OCI-M2 (cell line): ENCODE measurements around the gene IQSEC2.

Experiments used
- DNase-seq: peaks from one replicate; lab custom pipeline; 2025; ENCODE audit not compliant: unreplicated experiment; lab: John Stamatoyannopoulos, UW

The IQSEC2 gene

DNA sequence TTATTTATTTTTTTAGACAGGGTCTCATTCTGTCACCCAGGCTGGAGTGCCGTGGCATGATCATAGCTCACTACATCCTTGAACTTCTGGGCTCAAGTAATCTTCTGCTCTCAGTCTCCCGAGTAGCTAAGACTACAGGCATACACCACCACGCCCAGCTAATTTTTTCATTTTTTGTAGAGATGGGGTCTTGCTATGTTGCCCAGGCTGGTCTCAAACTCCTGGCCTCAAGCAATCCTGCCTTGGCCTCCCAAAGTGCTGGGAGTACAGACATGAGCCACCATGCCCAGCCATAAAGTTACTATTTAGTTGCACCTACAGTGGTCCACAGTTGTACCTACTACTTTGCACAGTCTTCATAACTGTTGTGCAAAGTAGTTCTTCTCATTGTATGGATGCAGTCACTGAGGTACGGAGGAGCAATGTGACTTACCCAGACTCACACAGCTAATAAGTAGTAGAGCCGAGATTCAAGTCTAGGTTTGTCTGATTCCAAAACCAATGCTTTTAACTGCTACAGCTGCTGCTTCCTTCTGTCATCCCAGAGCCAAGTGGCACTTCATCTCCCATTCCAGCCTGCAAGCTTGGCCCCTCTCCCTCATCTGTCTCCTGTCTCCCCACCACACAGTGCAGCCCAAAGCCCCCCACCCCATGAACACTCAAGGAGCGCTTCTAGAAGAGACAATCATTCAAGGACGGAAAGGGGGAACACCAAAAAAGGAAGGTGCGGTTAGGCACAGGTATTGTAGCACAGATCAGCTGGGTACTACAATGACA is 24.0 kb upstream of the IQSEC2 start:
- DNase-seq, result no peak

DNA sequence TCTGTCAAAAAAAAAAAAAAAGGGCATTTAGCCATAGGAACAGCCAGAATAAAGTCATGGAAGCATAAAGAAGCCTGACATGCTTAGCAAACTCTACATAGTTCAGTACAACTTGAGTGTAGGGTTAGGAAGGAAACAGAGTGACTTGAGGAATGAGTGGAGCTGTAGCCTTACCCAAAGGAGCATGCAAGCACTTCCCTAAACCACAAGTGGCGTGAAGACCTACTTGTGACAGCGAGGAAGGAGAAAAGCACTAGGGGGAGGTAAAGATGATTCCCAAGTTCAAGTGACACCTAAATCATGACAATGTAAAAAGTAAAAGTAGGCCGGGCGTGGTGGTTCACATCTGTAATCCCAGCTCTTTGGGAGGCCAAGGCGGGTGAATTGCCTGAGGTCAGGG is 21.8 kb upstream of the IQSEC2 start:
- DNase-seq, result no peak

DNA sequence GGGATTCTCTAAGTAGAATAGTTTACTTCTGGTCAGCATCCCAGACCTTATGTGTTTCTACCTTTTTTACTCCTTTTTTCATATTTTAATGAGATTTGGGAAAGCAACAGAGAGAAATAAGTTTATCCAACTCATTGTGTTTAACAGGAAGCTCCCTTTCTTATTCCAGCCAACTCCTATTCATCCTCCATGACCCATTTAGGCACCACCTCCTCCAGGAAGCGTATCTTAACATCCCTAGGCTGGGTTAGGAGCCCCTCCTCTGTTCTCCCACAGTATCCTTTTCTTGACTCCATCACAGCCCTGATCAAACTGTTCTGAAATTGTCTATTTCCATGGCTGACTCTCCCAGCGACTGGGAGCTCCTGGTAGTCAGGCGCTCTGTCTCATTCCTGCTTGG is 18.8 kb upstream of the IQSEC2 start:
- no peak for DNase-seq

DNA sequence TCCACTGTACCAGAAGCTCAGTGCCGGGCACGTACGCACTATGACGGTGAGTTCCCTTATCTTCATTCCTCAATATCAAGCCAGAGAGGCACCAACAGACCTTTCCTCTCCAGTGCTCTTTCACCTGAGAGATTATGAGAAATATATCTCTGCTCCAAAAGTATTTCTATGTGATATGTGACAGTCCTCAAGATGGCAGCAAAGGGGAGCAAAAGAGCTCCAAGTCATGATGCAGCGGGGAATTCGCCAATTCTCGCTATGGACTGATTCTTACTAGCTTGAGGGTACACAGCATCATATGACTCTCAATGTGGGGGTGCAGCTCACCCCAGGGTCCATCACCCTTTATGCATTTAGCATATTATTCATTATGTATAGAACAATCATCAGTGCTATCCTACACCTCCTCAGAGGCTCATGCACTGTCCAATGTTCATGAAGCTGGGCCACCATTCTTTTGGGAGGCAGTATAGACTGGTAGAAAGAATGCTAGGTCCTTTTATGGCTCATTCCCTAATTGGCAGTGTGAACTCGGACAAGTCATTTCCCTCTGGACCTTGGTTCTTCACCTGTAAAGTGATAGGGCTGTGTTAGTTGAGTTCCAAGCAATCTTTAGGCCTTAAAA is 12.8 kb upstream of the IQSEC2 start:
- no peak for DNase-seq

DNA sequence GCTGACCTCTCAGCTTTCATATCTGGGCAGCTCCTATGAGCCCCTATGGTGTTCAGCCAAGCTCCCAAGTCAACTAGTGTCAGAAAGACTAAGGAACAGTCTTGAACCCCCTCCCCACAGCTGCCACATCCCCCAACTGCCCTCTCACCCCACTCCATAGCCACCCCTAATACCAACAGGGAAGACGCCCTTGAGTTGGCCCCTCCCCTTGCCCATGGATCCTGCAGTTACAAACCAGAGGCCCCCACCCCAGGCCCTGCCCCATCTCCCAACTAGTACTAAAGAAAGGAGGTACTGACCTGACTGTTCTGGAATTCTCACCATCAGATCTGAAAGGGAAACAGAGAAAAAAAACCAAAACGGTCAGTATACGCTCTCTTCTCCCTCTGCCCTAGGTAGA is 10.2 kb upstream of the IQSEC2 start:
- no peak for DNase-seq

DNA sequence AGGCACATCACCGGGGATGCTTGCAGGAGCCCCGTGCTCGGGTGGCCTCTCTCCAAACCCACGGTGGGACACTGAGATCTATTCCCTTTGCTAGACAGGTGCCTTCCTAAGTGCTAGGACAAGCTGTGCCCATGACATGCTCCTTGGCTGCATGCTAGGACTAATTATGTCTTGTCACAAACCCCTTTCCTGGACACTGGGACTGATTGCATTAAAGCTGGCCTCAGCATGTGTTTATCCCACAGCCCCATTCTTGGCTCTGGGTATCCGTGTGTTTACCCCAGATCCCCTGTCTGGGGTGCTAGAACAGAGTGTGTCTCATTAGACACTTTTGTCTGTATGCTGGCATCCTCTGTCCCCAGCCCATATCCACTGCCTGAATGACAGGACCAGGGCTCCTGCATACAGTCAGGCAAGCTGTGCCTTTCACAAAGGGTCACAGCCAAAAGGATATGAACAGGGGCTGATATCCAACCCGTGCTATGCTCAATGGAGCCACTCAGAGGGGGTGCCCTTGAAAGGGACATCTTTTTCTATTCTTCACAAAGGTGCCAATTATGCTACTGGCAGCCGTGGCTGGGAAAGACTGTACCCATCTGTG is 9.2 kb upstream of the IQSEC2 start:
- DNase-seq, result no peak

DNA sequence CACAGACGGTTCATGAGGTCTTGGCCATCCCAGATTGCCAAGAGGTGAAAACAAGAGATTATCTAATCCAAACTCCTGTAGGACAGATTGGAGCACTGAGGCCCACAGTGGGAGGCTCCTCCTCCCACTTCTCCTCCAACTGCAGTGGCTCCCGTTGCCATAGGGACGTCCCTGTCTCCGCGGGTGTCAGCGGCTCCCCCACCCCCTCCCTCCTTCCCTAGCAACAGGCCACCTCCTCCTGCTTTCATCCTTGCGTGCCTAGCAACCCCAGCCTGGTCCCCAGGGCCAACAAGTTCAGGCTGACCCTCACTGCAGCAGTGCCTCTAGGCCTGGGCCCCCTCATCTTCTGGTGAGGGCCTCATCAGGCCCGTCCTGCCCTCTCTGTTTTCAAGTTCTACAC is 6.8 kb upstream of the IQSEC2 start:
- DNase-seq, result no peak

DNA sequence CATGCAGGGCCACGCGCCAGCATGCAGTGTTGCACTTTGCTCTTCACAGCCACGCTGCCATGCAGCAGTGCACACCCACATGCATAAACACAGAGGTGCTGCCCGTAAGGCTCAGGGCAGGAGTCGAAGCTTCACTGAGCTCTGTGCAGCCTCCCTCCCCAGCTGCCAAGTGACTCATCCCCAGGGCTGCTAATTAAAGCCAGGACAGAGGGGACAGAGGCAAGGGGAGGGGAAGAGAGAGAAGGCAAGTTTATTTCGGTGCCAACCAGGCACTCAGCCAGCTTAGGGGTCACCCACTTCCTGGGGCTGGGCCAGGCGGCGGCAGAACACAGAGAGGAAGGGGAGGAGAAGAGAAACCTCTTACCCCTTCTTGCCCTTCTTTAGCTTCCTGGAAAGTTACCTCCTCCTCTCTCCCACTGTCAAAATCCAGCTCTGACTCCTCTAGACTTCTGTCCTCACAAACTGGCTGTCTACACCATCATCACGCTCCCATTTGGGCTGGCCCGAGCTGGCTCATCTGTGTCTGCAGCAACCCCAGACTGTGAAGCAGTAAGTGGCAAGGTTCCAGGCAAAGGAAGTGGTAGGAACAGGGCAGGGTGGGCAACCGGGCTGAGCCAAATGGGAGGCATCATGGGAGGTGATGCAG is 6.2 kb upstream of the IQSEC2 start:
- no peak for DNase-seq

DNA sequence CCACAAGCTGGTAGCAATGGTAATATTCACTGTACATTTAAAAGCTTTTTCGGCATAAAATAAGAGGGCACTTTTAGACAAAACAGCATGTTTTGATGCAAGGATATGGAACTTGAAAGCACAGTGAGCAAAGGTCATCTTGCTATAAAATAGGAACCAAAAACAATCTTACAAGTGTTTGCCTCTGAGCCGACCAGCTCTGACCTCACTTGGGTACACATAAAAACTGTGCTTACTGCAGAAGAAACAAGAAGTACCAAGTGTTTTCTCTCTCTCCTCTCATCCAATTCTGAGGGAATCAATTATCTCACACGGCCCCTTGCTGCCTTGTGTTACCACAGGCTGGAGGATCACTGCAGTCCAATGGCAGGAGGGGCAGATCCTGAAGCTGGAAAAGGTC is 4.8 kb upstream of the IQSEC2 start:
- DNase-seq, result no peak

DNA sequence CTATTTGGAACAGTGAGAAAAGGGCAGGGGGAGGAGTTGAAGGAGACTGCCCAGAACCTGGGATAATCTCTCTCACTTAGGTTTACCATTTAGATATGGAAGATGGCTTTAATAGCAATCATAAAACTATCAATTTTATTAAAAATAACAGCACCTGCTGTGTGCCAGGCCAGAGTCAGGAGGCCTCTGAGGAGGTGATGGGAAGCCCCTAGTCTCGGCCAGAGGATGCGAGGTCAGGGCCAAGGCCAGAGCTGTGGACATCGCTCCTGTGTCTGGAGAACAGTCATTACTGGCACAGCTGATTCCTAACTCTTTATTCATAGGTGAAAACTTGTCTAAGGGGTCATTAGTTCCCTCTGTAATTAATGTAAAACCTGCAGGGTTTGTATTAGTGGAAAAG is 4.2 kb upstream of the IQSEC2 start:
- DNase-seq, result no peak

DNA sequence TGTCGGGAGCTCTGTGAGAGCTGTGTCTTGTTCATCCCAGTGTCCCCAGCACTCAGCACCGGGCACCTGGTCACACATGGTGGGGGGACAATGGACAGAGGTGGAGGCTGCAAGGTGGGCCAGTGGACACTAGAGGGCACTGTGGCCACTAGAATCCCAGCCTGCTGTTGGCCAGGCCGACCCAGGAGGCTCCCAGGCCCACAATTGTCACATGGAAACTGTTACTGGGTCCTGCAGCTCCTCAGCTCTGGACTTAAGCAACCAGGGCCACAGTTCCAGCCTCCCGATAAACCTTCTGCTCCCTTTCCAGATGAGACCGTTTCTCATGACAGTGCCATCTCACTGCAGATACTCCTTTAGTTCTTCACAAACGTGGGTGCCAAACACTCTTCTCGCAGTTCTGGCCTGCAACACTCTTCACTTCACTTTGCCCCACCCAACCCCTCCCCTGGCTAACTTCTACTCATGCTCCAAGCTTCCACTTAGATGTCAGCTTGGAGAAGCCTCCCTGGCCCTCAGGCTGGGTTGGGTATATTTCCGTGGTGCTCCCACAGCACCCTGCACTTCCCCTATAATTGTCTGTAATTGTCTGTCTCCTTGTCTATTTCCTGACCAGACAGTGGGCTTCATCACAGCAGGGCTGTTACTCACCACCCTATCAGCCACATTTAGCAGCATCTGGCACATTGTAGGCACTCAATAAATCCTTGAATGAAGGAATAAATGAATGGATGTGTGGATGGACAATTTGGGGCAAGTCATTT is 3.5 kb upstream of the IQSEC2 start:
- DNase-seq, result peak; percentile 45

DNA sequence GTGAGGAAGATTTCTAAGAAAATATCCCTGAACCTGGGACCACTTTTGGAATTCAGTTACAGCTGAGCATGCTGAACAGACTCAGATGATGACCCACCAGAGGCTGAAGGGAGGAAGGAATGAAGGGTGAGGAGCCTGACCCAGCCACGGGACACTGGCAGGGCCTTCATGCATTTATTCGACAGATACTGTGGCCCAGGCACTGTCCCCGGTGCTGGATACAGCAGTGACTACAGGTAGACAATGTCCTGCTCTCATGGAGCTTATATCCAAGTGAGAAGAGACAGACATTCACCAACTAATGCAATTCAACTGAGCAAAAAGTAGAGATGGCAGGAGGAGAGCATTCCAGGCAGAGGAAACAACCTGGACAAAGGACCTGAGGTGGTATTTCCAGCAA is 2.2 kb upstream of the IQSEC2 start:
- no peak for DNase-seq

DNA sequence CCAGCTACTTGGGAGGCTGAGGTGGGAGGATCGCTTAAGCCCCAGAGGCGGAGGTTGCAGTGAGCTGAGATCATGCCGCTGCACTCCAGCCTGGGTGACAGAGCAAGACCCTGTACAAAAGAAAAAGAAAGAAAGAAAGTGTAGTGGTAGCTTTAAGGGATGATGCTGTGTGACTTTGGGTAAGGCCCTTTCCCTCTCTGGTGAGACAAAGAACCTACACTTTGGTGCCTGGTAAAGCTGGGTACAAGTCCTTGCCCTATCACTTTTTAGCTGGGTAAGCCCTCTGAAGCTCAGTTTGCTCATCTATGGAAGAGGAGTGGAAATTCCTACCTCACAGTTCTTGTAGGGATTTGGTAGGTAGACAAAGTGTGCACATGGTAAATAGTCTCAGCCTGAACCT is 1.7 kb upstream of the IQSEC2 start:
- no peak for DNase-seq

DNA sequence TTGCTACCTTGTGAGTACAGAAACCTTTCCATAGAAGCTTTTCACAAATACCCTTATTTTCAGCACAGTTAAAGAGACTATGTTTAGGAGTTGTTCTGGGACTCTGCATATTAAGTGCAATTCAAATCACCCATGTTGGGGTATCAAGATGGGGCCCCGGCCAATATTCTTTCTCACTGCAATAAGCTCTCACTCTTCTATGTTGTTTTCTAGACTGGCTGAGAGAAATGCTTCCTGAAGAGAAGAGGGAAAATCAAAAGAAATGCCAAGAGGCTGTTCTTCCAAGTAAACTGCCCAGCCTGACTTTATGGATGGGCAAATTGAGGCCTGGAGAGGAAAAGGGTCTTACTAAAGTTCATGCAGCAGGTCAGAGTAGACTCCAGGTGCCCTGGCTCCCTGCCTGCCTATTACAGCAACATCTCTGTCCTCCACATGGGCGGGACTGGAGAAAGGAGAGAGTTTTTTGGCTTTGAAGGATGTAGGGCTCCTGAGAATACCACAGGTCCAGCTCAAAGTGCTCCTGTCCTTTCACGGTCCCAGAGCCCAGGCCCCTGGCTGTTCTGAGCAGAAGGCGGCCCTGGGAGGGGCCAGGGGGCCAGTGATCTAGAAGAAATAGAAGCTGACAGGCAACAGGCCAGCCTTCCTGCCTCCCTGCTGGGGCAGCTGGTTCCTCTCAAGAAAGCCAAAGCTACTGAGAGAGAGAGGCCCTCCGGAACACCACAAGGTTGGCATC is 745 bp upstream of the IQSEC2 start:
- DNase-seq, result no peak

DNA sequence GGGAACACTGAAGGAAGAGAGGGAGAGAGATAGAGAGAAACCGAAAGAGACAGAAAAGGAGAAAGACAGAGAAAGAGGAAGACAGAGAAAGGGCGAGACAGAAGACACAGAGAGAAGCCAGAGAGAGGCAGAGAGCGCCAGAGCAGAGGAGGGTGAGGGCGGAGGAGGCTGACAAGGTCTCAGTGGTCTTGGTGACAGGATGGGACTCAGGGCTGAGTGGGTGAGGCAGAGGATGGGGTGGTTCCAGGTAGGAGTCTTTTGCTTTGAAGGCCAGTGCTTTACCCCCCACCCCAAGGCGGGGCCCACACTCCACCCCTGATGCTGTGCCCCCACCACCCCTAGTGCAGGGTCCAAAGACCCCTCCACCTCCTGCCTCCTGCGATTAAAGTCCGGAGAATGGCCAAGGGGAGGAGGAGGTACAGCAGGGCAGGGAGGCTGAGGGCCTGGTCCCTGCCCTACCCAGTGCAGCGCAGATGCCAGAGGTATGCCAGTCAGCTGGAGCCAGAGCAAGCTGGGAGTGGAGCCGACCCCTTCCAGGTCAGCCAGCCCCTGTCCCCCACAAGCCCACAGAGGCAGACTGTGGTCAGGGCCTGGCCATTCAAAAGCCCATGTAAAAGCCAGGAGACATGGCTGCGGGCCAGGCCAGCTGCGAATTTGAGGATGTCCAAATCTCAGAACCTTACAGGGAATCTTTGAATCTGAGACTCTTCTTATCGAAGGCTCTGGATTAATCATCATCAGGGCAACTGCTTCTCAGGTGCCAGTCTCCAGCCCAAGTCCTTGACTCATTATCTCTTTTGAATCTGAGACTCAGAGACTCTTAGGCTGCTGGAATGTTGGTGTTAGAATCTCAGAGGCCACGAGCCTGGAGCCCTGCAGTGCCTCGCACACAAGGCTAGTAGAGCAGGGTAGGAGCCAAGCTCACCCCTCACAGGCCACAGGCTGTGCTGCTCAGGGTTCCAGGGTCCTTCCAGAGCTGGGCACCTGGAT is 758 bp downstream of the IQSEC2 start:
- DNase-seq, result no peak

DNA sequence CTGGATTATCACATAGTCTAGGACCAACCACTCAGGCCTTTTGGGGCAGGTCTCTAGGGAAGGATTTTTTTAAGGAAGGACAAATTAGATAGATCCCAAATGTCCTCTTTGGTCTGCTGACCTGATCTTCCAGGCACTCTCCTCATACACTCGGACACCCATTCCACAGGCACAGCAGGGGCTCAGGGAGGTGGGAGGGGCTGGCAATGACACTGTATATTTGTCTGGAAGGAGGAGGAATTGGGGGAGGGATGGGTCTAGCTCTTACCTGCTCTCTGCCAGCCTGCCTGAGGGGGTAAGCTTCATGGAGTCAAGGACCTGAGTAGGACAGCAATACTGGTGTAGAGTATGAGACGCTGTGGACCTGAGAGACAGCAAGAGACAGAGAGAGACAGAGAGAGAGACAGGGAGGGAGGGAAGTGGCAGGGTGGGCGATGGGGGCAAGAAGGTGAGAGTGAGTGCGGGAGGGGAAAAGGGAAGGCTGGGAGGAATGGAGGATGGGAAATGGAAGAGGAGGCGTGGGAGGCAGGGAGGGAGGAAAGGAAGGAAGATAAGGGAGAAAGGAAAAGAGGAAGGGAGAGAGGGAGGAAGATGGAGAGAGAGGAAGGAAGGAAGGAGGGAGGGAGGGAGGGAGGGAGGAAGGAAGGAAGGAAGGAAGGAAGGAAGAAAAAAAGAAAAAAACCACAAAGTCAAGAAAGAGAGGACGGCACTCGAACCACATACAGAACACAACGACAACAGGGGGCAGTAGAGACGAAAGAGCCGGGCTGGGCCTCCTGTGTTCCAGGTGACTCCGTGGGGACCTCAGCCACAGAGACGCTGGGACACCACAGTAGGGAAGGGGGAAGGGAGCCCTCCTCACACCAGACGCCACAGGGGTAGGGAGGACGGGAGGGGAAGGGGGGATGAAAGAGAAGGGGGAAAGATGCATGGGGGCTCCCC is 1.8 kb downstream of the IQSEC2 start:
- no peak for DNase-seq

DNA sequence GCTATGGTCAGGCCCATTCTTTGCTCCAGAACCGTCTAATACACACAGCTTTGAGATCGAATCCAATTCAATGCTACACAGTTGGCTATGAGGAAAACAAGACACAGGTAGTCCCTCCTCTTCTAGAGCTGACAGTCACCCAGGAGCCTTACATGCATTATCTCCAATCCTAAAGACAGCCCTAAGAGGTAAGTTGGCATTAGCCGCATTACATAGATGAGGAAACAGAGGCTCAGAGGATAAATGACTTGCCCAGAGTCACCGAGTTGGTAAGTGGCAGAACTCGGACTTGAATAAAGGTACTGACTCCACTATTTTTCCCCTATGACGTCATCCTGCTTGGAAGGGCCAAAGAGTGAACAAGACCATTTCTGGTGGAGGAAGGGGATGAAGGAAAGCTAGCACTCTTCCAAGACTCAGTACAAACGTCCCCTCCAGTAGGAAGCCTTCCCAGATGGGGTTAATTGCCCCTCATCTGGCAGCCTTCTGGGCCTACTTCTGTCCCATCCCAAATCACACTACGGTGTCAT is 8.5 kb downstream of the IQSEC2 start:
- no peak for DNase-seq

DNA sequence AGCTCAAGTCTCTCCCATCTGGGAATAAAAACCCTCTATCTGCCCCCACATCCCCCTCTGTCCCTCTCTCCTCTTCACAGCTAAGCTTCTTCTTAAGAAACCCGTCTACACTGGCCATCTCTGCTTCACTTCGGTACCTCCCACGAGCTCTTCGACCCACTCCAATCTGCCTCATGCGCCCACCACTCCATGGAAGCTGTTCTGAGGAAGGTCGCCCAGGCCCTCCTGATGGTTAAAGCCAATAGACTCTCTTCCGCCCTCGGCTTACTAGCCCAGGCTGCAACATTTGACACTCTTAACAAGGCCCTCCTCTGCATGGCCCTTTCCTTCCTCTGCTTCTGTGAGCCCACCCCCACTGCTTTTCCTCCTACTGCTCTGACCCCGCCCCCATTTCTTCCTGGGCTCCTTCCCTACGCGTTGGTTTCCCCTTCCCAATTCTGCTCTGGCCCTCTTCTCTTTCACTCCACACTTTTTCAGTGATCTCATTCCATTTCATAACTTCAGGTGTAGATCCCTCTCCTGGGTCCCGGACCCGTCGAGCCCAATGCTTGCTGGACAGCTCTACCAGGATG is 11.8 kb downstream of the IQSEC2 start:
- no peak for DNase-seq
